Measurements from ENCODE around the gene CTPS1. TPM values are rescaled to one million over a fixed set of nuclear protein-coding genes. Genes with fewer than 3 reads are reported as not detected.
A peak's percentile ranks its signal among the peaks of the same experiment; 100 is the strongest.

Gene CTPS1
- total and polyA plus RNA-seq, 2 experiments from 2014 or later, result 31.8 to 93.9 TPM

DNA sequence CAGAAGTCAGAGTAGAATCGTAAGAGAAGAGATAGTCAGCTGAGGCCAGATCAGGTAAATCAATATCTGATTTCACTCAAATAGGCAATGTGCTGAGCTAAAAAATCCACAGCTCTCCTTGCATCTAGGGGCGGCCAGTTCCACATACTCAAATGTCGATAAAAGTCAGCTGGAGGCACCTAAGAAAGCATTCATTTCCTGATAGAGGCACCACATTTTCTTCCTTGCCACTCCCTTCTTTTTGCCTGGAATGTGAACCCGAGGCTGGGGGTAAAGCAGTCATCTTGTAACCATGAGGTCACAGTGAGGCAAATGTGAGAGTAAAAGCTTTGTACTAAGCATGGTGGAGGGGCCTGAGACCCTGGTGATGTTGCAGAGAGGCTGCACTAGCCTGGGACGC is 24.2 kb upstream of the CTPS1 start:
- Histone ChIP-seq H4K20me1 (replicated peaks; ENCODE audit: insufficient read depth) (no peaks in the 10 kb centered on the region), H2AFZ (0 out of 2 replicates have a peak overlapping the region, but pooled peaks have one; percentile 47), H3K4me3 (no peak overlapping the region), H3K4me2 (no peak overlapping the region), H3K79me2 (replicated peaks; ENCODE audit: insufficient read depth) (no peaks in the 10 kb centered on the region), H3F3A (replicated peaks; ENCODE audit: low read depth) (0 out of 2 replicates have a peak, but pooled peaks cover 2% of the 10 kb centered on the region), H3K4me1 (ENCODE audit: insufficient read depth) (0 out of 2 replicates have a peak, but pooled peaks cover 7% of the 10 kb centered on the region), H3K36me3 (ENCODE audit: insufficient read depth) (no peaks in the 10 kb centered on the region), H3K9me2 (ENCODE audit: insufficient read depth) (no peaks in the 10 kb centered on the region), H3K27ac (ENCODE audit: low read depth) (no peak overlapping the region), H3K27me3 (ENCODE audit: insufficient read depth) (no peaks in the 10 kb centered on the region)
- Mint-ChIP-seq H3K4me3 (no peak overlapping the region), H3K27me3 (ENCODE audit: insufficient read depth, low read depth, poor library complexity) (peaks cover 17% of the 10 kb centered on the region), H3K4me1 (peaks cover 5% of the 10 kb centered on the region), H3K36me3 (ENCODE audit: low read depth) (no peaks in the 10 kb centered on the region), H3K9me3 (no peaks in the 10 kb centered on the region; the same call in 2 of the 3 replicates), H3K27ac (no peak overlapping the region)
- no peak for ATAC-seq
- DNase-seq (ENCODE audit: low spot score), result no peak
- TF ChIP-seq, protein P1, sequence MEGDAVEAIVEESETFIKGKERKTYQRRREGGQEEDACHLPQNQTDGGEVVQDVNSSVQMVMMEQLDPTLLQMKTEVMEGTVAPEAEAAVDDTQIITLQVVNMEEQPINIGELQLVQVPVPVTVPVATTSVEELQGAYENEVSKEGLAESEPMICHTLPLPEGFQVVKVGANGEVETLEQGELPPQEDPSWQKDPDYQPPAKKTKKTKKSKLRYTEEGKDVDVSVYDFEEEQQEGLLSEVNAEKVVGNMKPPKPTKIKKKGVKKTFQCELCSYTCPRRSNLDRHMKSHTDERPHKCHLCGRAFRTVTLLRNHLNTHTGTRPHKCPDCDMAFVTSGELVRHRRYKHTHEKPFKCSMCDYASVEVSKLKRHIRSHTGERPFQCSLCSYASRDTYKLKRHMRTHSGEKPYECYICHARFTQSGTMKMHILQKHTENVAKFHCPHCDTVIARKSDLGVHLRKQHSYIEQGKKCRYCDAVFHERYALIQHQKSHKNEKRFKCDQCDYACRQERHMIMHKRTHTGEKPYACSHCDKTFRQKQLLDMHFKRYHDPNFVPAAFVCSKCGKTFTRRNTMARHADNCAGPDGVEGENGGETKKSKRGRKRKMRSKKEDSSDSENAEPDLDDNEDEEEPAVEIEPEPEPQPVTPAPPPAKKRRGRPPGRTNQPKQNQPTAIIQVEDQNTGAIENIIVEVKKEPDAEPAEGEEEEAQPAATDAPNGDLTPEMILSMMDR (conservative IDR thresholded peaks at IDR 0.05; ENCODE audit: low read depth in 2 of 2), result no peak
- TF ChIP-seq CREB1 (CRISPR knock-in tag; IDR thresholded peaks at IDR 0.05; ENCODE audit: low read depth) (no peak), POLR2AphosphoS5 (IDR thresholded peaks at IDR 0.05; ENCODE audit: low read depth) (no peak), NANOG (IDR thresholded peaks at IDR 0.05; ENCODE audit: borderline replicate concordance) (no peak), EZH2 (IDR thresholded peaks at IDR 0.05; ENCODE audit: low read depth, unreplicated experiment) (no peak), STAT1 (IDR thresholded peaks at IDR 0.05; ENCODE audit: unreplicated experiment) (no peak), ZNF331 (CRISPR knock-in tag; IDR thresholded peaks at IDR 0.05; ENCODE audit: low read depth) (no peak), EZH2phosphoT487 (IDR thresholded peaks at IDR 0.05; ENCODE audit: unreplicated experiment) (no peak), JUNB (IDR thresholded peaks at IDR 0.05; ENCODE audit: unreplicated experiment) (no peak), ZNF114 (CRISPR knock-in tag; IDR thresholded peaks at IDR 0.05) (no peak)
- TF ChIP-seq, protein P2, sequence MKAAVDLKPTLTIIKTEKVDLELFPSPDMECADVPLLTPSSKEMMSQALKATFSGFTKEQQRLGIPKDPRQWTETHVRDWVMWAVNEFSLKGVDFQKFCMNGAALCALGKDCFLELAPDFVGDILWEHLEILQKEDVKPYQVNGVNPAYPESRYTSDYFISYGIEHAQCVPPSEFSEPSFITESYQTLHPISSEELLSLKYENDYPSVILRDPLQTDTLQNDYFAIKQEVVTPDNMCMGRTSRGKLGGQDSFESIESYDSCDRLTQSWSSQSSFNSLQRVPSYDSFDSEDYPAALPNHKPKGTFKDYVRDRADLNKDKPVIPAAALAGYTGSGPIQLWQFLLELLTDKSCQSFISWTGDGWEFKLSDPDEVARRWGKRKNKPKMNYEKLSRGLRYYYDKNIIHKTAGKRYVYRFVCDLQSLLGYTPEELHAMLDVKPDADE (IDR thresholded peaks at IDR 0.05), result no peak
- TF ChIP-seq, protein P3, sequence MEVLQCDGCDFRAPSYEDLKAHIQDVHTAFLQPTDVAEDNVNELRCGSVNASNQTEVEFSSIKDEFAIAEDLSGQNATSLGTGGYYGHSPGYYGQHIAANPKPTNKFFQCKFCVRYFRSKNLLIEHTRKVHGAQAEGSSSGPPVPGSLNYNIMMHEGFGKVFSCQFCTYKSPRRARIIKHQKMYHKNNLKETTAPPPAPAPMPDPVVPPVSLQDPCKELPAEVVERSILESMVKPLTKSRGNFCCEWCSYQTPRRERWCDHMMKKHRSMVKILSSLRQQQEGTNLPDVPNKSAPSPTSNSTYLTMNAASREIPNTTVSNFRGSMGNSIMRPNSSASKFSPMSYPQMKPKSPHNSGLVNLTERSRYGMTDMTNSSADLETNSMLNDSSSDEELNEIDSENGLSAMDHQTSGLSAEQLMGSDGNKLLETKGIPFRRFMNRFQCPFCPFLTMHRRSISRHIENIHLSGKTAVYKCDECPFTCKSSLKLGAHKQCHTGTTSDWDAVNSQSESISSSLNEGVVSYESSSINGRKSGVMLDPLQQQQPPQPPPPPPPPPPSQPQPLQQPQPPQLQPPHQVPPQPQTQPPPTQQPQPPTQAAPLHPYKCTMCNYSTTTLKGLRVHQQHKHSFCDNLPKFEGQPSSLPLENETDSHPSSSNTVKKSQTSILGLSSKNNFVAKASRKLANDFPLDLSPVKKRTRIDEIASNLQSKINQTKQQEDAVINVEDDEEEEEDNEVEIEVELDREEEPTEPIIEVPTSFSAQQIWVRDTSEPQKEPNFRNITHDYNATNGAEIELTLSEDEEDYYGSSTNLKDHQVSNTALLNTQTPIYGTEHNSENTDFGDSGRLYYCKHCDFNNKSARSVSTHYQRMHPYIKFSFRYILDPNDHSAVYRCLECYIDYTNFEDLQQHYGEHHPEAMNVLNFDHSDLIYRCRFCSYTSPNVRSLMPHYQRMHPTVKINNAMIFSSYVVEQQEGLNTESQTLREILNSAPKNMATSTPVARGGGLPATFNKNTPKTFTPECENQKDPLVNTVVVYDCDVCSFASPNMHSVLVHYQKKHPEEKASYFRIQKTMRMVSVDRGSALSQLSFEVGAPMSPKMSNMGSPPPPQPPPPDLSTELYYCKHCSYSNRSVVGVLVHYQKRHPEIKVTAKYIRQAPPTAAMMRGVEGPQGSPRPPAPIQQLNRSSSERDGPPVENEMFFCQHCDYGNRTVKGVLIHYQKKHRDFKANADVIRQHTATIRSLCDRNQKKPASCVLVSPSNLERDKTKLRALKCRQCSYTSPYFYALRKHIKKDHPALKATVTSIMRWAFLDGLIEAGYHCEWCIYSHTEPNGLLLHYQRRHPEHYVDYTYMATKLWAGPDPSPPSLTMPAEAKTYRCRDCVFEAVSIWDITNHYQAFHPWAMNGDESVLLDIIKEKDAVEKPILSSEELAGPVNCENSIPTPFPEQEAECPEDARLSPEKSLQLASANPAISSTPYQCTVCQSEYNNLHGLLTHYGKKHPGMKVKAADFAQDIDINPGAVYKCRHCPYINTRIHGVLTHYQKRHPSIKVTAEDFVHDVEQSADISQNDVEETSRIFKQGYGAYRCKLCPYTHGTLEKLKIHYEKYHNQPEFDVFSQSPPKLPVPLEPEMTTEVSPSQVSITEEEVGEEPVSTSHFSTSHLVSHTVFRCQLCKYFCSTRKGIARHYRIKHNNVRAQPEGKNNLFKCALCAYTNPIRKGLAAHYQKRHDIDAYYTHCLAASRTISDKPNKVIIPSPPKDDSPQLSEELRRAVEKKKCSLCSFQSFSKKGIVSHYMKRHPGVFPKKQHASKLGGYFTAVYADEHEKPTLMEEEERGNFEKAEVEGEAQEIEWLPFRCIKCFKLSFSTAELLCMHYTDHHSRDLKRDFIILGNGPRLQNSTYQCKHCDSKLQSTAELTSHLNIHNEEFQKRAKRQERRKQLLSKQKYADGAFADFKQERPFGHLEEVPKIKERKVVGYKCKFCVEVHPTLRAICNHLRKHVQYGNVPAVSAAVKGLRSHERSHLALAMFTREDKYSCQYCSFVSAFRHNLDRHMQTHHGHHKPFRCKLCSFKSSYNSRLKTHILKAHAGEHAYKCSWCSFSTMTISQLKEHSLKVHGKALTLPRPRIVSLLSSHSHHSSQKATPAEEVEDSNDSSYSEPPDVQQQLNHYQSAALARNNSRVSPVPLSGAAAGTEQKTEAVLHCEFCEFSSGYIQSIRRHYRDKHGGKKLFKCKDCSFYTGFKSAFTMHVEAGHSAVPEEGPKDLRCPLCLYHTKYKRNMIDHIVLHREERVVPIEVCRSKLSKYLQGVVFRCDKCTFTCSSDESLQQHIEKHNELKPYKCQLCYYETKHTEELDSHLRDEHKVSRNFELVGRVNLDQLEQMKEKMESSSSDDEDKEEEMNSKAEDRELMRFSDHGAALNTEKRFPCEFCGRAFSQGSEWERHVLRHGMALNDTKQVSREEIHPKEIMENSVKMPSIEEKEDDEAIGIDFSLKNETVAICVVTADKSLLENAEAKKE (CRISPR knock-in tag; IDR thresholded peaks at IDR 0.05), result no peak
- TF ChIP-seq, protein P4, sequence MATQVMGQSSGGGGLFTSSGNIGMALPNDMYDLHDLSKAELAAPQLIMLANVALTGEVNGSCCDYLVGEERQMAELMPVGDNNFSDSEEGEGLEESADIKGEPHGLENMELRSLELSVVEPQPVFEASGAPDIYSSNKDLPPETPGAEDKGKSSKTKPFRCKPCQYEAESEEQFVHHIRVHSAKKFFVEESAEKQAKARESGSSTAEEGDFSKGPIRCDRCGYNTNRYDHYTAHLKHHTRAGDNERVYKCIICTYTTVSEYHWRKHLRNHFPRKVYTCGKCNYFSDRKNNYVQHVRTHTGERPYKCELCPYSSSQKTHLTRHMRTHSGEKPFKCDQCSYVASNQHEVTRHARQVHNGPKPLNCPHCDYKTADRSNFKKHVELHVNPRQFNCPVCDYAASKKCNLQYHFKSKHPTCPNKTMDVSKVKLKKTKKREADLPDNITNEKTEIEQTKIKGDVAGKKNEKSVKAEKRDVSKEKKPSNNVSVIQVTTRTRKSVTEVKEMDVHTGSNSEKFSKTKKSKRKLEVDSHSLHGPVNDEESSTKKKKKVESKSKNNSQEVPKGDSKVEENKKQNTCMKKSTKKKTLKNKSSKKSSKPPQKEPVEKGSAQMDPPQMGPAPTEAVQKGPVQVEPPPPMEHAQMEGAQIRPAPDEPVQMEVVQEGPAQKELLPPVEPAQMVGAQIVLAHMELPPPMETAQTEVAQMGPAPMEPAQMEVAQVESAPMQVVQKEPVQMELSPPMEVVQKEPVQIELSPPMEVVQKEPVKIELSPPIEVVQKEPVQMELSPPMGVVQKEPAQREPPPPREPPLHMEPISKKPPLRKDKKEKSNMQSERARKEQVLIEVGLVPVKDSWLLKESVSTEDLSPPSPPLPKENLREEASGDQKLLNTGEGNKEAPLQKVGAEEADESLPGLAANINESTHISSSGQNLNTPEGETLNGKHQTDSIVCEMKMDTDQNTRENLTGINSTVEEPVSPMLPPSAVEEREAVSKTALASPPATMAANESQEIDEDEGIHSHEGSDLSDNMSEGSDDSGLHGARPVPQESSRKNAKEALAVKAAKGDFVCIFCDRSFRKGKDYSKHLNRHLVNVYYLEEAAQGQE (IDR thresholded peaks at IDR 0.05; ENCODE audit: unreplicated experiment), result no peak
